Measurements from ENCODE around the gene CD99. TPM values are rescaled to one million over a fixed set of nuclear protein-coding genes. Genes with fewer than 3 reads are reported as not detected.
A peak's percentile ranks its signal among the peaks of the same experiment; 100 is the strongest.

CD99 gene
- polyA plus RNA-seq, 1 donor (not counting 4 experiments of a cell fraction or from before 2014, with no cell fraction given) = 74.4 TPM

GRCh38 chrX:2708021-2708420, 16.9 kb downstream of the CD99 start:
- no peak overlapping the region for H2AFZ ChIP-seq (ENCODE audit: control insufficient read depth, low read length)
- peak overlapping the region; percentile 99 for H3K27ac ChIP-seq (ENCODE audit: control insufficient read depth, insufficient read depth, low read length)
- no peak for DNase-seq (ENCODE audit: low read depth, low spot score)
- H3K9me1 ChIP-seq (ENCODE audit: control insufficient read depth, extremely low read depth, insufficient read depth, low read length) = peaks cover 6% of the 10 kb centered on the region
- peak overlapping the region; percentile 83 for H3K4me2 ChIP-seq (ENCODE audit: control insufficient read depth, extremely low read depth, insufficient read depth, low read depth, low read length)
- TF ChIP-seq EZH2 (IDR thresholded peaks at IDR 0.05; ENCODE audit: low read length) (no peak), CTCF (optimal IDR thresholded peaks at IDR 0.05 in 1 of 3, IDR thresholded peaks at IDR 0.05 in 1 of 3, conservative IDR thresholded peaks at IDR 0.05 in 1 of 3; ENCODE audit: extremely low read depth in 1 of 3, insufficient read depth in 2 of 3, low read length in 3 of 3) (peak in 2 of 3 experiments; percentile 31 to 51)
- peaks cover 74% of the 10 kb centered on the region for H3K79me2 ChIP-seq (ENCODE audit: control insufficient read depth, insufficient read depth, low read length)
- no peaks in the 10 kb centered on the region for H3K27me3 ChIP-seq (ENCODE audit: control insufficient read depth, extremely low read depth, insufficient read depth, low read length)
- peak overlapping the region in 1 of 3 experiments; percentile 11 for H3K4me3 ChIP-seq (ENCODE audit: control insufficient read depth in 2 of 3, extremely low read depth in 1 of 3, insufficient read depth in 2 of 3, low read depth in 1 of 3, low read length in 3 of 3)
- peak overlapping the region; percentile 83 for H3K9ac ChIP-seq (ENCODE audit: control insufficient read depth, extremely low read depth, insufficient read depth, low read length)
- no peaks in the 10 kb centered on the region for H3K9me3 ChIP-seq (ENCODE audit: control insufficient read depth, low read depth, low read length)
- no peaks in the 10 kb centered on the region for H4K20me1 ChIP-seq (ENCODE audit: control insufficient read depth, extremely low read depth, insufficient read depth, low read length)
- no peak for FAIRE-seq
- peaks cover 63% of the 10 kb centered on the region for H3K4me1 ChIP-seq (ENCODE audit: control insufficient read depth, extremely low read depth, insufficient read depth, low read length)
- peaks cover 2 to 17% of the 10 kb centered on the region in 2 experiments for H3K36me3 ChIP-seq (ENCODE audit: control insufficient read depth in 2 of 2, extremely low read depth in 1 of 2, insufficient read depth in 2 of 2, low read length in 2 of 2)
- dilution Hi-C loops (cut with MboI; ENCODE audit: extremely low pct_ligation_motif_present, low sequenced_read_pairs) = no loop called here

GRCh38 chrX:2708592-2709188, 17.6 kb downstream of the CD99 start:
- H3K9me1 ChIP-seq (ENCODE audit: control insufficient read depth, extremely low read depth, insufficient read depth, low read length) = peaks cover 7% of the 10 kb centered on the region
- H3K4me2 ChIP-seq (ENCODE audit: control insufficient read depth, extremely low read depth, insufficient read depth, low read depth, low read length) = peak overlapping the region; percentile 100
- H3K9me3 ChIP-seq (ENCODE audit: control insufficient read depth, low read depth, low read length) = no peaks in the 10 kb centered on the region
- no peaks in the 10 kb centered on the region for H3K27me3 ChIP-seq (ENCODE audit: control insufficient read depth, extremely low read depth, insufficient read depth, low read length)
- peaks cover 74% of the 10 kb centered on the region for H3K79me2 ChIP-seq (ENCODE audit: control insufficient read depth, insufficient read depth, low read length)
- H3K4me3 ChIP-seq (ENCODE audit: control insufficient read depth in 2 of 3, extremely low read depth in 1 of 3, insufficient read depth in 2 of 3, low read depth in 1 of 3, low read length in 3 of 3) = peak overlapping the region in 1 of 3 experiments; percentile 15
- peaks cover 56% of the 10 kb centered on the region for H3K4me1 ChIP-seq (ENCODE audit: control insufficient read depth, extremely low read depth, insufficient read depth, low read length)
- no peak overlapping the region for H2AFZ ChIP-seq (ENCODE audit: control insufficient read depth, low read length)
- no peaks in the 10 kb centered on the region for H4K20me1 ChIP-seq (ENCODE audit: control insufficient read depth, extremely low read depth, insufficient read depth, low read length)
- peaks cover 2 to 20% of the 10 kb centered on the region in 2 experiments for H3K36me3 ChIP-seq (ENCODE audit: control insufficient read depth in 2 of 2, extremely low read depth in 1 of 2, insufficient read depth in 2 of 2, low read length in 2 of 2)
- no peak for DNase-seq (ENCODE audit: low read depth, low spot score)
- dilution Hi-C loops (cut with MboI; ENCODE audit: extremely low pct_ligation_motif_present, low sequenced_read_pairs) = no loop called here
- peak overlapping the region; percentile 83 for H3K9ac ChIP-seq (ENCODE audit: control insufficient read depth, extremely low read depth, insufficient read depth, low read length)
- no peak for FAIRE-seq
- TF ChIP-seq EZH2 (IDR thresholded peaks at IDR 0.05; ENCODE audit: low read length) = no peak
- no peak for TF ChIP-seq CTCF (optimal IDR thresholded peaks at IDR 0.05 in 1 of 3, IDR thresholded peaks at IDR 0.05 in 1 of 3, conservative IDR thresholded peaks at IDR 0.05 in 1 of 3; ENCODE audit: extremely low read depth in 1 of 3, insufficient read depth in 2 of 3, low read length in 3 of 3)
- peak overlapping the region; percentile 99 for H3K27ac ChIP-seq (ENCODE audit: control insufficient read depth, insufficient read depth, low read length)
